NCI-H510A (cell line): ENCODE results near the gene ANAPC1.
"Not testable (repeated sequence)": the region's sequence is repeated elsewhere in the genome, so short reads cannot be mapped to it uniquely, and the experiment has no call there.

ENCODE experiments used
- DNase-seq: peaks from one replicate; lab custom pipeline; 2025; lab: John Stamatoyannopoulos, UW

ANAPC1 gene, protein sequence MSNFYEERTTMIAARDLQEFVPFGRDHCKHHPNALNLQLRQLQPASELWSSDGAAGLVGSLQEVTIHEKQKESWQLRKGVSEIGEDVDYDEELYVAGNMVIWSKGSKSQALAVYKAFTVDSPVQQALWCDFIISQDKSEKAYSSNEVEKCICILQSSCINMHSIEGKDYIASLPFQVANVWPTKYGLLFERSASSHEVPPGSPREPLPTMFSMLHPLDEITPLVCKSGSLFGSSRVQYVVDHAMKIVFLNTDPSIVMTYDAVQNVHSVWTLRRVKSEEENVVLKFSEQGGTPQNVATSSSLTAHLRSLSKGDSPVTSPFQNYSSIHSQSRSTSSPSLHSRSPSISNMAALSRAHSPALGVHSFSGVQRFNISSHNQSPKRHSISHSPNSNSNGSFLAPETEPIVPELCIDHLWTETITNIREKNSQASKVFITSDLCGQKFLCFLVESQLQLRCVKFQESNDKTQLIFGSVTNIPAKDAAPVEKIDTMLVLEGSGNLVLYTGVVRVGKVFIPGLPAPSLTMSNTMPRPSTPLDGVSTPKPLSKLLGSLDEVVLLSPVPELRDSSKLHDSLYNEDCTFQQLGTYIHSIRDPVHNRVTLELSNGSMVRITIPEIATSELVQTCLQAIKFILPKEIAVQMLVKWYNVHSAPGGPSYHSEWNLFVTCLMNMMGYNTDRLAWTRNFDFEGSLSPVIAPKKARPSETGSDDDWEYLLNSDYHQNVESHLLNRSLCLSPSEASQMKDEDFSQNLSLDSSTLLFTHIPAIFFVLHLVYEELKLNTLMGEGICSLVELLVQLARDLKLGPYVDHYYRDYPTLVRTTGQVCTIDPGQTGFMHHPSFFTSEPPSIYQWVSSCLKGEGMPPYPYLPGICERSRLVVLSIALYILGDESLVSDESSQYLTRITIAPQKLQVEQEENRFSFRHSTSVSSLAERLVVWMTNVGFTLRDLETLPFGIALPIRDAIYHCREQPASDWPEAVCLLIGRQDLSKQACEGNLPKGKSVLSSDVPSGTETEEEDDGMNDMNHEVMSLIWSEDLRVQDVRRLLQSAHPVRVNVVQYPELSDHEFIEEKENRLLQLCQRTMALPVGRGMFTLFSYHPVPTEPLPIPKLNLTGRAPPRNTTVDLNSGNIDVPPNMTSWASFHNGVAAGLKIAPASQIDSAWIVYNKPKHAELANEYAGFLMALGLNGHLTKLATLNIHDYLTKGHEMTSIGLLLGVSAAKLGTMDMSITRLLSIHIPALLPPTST (N-terminal part only)

GRCh38 chr2:111883661-111884591 is at the start of gene ANAPC1:
TSS of gene ANAPC1 (minus strand) at chr2:111884193. CDS start at chr2:111880825, 3,368 bp downstream.
- peak; percentile 88 for DNase-seq

DNA sequence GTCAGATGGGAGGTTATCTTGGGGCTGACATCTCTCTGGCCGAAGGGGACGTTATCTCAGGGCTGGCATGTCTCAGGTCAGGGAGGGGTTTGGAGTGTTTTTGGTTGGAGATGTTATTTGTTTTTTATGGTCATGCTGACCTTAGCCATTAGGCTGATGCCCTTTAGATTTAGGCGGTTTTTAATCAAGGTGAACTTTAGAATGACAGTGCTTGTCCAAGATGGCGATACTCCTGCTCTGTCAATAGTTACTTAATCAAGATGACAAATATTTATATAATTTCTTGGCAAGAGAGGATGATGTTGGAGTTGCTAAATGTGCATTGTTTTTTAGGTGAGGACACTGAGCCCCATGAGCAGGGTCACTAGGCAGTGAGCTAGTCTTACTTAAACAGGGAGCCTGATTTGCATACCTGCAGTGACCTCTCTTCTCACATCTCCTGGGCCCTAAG is 48.9 kb upstream of the ANAPC1 start:
- DNase-seq = no peak

DNA sequence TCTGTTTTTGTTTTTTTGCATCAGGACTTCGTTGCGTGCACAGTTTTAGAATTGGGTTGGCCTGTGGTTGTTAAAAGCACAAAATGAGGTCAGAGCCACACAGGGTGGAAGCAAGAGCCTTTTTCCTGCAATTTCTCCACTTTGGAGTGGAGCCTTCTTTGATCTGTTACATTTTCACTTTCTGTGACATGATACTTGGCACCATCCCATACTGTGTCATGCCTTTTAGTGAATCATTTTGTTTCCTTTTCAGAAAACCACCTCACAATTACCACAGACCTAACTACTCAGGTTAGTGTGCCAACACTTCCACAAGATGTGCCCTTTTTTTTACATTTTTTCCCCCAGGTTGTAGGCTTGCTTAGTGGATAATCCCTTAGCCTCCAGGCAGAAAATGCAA is 46.9 kb upstream of the ANAPC1 start:
- DNase-seq = no peak

DNA sequence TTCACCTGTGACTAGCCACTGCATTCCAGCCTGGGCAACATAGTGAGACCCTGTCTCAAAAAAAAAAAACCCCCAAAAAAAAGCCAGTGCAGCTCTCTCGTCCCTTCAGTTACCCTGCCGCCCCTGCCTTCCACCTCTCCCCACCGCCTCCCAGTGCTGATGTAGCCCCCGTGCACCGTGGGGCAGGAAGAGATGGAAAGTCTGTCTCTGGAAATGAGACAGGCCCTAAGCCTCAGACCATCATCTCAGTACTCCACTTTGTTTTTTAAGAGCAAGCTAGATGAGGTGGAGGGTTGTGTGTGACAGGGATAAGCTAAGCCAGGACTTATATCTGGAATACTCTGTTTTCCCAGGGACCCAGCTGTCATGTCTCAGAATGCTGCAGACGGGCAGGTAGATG is 46.4 kb upstream of the ANAPC1 start:
- no peak for DNase-seq

GRCh38 chr2:111927723-111928122 is 43.7 kb upstream of the ANAPC1 start:
- DNase-seq = no peak

GRCh38 chr2:111924617-111925107 is 40.7 kb upstream of the ANAPC1 start:
- no peak for DNase-seq

GRCh38 chr2:111923276-111923804 is 39.3 kb upstream of the ANAPC1 start:
- DNase-seq = no peak

DNA sequence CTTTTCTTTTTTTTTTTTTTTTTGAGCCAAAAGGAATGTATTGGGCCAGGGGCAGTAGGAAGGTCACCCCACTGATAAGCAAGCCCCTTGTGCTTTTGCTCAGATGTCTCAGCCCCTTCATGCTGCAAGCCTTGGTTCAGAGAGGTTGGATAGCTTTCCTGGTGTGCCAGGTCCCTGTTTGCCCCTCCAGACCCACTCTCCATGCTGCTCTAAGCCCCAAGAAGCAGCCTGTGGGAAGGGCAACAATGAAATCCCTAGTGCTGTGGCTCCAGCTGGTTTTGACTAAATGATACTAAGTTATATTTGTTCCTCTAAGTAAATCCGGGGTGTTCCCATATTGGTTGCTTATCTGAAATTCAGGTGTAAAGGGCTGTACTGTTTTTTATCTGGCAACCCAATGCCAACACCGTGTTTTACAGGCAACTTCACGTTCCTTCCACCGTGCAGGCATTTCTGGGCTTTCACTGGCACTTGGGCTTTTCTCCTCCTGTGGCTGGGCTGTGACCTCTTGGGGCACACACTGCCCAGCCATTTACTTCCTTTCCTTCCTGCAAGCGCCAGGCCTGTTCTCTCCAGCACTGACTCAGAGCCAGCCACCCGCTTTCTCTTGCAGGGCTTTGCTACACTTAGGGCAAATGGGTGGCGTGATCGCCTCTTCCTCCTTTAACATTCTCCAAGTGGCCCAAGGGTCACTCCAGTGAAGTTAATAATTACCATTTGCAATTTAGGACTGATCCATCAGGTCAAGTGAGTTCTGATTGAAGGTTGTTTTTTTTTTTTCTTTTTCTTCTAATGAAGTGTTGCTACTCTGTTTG is 36.0 kb upstream of the ANAPC1 start:
- no peak for DNase-seq

DNA sequence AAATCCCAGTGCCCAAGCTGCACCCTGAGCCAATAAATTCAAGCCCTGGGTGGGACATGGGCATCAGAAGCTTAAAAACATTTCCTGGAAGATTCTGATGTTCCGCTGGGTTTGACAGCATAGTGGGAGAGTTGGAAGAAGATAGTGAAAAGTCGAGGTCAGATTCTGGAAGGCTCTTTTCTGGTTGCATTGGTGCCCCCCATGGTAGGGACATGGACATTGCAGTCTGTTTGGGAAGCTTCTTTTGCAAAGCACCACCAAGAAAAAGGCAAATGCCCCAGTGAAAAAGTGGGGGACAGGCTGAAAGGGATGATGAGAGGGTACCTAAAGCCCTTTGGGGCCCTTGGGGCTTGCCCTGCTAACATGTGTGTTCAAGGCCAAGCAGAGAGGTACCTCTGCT is 35.4 kb upstream of the ANAPC1 start:
- DNase-seq = no peak

DNA sequence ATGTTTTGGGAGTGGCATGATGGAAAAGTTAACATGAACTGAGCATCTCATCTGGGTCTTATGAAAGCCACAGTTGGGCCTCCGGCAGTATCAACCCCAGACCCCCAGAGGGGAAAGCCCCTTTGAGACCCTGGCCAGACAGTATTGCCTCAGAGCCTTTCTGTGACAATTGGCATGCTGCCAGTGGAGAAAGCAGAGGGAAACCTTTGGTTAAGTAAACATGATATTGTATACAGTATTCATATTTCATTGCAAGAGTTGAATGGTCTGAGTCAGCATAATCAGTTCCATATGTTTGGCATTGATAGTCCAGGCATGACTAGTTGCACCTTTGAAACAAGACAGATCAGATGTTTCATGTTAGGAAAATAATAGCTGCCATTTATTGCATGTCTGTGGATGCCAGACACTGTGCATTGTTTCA is 34.4 kb upstream of the ANAPC1 start:
- DNase-seq = no peak

DNA sequence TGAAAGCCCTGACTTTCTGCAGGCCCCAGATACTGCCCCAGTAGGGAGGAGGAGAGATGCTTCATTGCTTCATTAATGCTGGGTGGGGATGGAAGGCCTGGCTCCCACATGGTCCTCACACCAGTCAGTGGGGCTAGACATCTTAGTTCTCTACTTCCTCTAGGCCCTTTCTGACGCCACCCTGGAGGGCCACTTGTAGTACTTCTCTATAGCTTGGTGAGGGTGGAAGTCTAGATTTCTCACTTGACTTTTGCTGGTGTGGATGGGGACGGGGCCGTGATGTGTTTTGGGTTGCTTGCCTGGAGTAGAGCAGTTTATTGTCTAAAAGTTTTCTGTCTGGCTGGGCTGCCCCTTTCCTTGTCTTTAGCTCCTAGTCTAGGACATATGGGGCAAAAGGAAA is 33.1 kb upstream of the ANAPC1 start:
- no peak for DNase-seq

GRCh38 chr2:111912547-111912946 is 28.6 kb upstream of the ANAPC1 start:
- DNase-seq = no peak

GRCh38 chr2:111911295-111911977 is 27.4 kb upstream of the ANAPC1 start:
- DNase-seq = not testable (repeated sequence)

DNA sequence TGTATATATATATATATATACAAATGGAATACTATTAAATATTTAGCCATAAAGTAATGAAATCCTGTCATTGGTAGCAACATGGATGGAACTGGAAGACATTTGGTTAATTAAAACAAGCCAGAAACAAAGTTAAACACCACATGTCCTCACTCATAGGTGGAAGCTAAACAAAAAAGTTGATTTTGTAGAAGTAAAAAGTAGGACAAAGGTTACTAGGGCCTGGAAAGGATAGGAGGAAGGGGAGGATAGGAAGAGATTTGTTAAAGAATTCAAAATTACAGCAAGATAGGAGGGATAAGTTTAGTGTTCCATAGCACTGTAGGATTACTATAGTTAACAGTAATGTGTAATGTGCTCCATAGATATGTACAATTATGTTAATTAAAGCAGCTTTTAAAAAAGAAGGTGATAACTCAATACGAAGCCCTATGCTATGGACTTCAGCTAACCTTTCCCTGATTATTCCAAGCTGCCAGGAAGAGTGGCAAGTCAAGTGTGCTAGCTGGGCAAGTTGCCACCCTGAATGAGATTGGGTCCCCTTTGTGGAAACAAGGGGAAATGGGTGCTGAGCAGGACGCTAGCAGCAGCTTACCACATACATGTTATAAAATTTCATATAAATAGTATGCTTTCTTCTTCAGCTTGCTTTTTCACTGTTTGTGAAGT is 26.8 kb upstream of the ANAPC1 start:
- no peak for DNase-seq

DNA sequence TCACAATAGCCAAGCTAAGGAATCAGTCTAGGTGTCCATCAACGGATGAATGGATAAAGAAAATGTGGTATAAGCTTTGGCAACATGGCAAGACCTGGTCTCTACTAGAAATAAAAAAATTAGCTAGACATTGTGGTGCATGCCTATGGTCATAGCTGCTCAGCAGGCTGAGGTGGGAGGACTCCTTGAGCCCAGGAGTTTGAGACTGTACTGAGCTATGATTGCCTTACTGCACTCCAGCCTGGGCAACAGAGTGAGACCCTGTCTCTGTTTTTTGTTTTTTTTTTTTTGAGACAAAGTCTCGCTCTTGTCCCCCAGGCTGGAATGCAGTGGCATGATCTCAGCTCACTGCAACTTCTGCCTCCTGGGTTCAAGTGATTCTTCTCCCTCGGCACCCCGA is 26.0 kb upstream of the ANAPC1 start:
- not testable (repeated sequence) for DNase-seq

DNA sequence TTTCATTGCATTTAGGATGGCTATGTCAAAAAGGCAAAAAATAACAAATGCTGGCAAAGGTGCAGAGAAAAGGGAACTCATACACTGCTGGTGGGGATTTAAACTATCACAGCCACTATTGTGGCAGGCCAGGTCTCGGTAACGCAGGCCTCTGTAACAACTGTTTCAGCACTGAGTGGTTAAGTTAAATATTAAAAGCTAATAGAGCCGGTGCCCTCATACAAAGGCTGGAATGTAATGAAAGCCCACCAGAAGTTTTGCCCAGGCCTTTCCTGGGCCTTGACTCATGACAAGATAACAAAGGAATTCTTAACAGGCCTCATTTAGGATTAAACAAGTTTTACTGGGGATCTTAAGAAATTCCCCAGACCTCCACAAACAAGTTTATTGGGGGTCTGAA is 25.1 kb upstream of the ANAPC1 start:
- DNase-seq = no peak

GRCh38 chr2:111908578-111908977 is 24.6 kb upstream of the ANAPC1 start:
- DNase-seq = no peak

DNA sequence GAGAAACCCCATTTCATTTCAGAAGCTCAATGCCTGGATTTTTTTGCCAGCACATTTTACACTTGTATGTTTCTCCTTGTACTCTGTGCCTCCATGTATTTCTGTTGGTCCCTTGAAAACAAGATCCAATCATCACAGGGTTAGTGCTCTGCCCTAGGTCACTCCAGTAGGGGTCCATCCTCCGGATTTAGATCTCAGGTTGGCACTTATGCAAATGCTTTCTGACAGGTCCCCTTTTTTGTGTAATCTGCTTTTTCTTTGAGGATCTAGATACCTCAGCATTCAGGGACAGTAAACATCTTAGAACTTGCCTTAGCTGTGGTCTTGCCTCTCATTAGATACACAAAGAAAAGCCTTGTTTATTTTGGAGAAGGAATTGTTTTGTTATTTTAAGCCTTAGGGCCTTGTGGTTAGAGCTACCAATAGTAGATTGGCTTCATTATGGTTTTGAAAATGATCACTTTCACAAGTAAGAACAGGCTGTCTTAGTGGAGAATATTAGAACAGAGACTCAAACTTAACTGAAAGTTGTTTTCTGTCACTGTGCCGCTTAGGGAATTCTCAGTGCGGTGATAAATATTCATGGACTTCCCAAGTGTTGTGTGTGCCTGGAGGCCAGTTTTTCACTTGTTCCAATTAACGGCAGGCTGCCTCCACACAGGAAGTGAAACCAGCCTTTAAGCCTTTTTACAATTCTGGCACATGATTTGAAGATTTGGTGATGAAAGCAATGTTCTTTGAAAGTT is 22.2 kb upstream of the ANAPC1 start:
- no peak for DNase-seq
